ENCODE data around the gene RAPGEF1.

RAPGEF1 gene

DNA sequence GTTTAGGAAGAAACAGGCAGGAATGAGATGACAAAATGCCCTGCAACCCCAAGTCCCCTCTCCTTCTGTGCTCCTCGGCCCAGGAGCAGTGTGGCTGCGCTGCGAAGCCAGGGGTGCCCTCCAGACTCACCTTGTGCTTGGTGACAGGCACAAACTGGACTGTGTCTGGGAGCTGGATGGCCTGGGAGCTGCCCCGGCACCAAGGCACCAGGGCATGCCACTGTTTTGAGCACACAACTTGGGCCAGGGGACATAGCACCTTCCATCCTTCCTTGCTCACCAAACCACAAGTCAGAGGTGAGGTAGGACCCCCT, 143.5 kb downstream of the RAPGEF1 start:
- DNase-seq (ENCODE audit: low read depth, low spot score): no peak
- H3K36me3 ChIP-seq (ENCODE audit: insufficient read depth, insufficient read length, low read length): peaks cover 84% of the 10 kb centered on the region
- H3K9ac ChIP-seq (ENCODE audit: insufficient read length, low read depth): no peak overlapping the region
- H3K4me3 ChIP-seq (ENCODE audit: insufficient read length, low read depth): no peak overlapping the region
- H3K27me3 ChIP-seq (ENCODE audit: insufficient read depth, insufficient read length): no peaks in the 10 kb centered on the region
- no peaks in the 10 kb centered on the region for H3K4me1 ChIP-seq (ENCODE audit: insufficient read depth, insufficient read length)
- TF ChIP-seq YY1 (IDR thresholded peaks at IDR 0.05; ENCODE audit: insufficient read depth, insufficient read length): no peak
- TF ChIP-seq ZNF274 (IDR thresholded peaks at IDR 0.05; ENCODE audit: low read depth, low read length): no peak
- TF ChIP-seq SUZ12 (IDR thresholded peaks at IDR 0.05; ENCODE audit: extremely low read depth, insufficient read depth, insufficient read length): no peak
- no peaks in the 10 kb centered on the region for H3K9me3 ChIP-seq (ENCODE audit: insufficient read depth, low read length)

- DNase-seq (ENCODE audit: low read depth, low spot score): no peak
- TF ChIP-seq YY1 (IDR thresholded peaks at IDR 0.05; ENCODE audit: insufficient read depth, insufficient read length) (no peak), ZNF274 (IDR thresholded peaks at IDR 0.05; ENCODE audit: low read depth, low read length) (no peak), SUZ12 (IDR thresholded peaks at IDR 0.05; ENCODE audit: extremely low read depth, insufficient read depth, insufficient read length) (no peak)
- Histone ChIP-seq H3K4me1 (ENCODE audit: insufficient read depth, insufficient read length) (no peaks in the 10 kb centered on the region), H3K27me3 (ENCODE audit: insufficient read depth, insufficient read length) (no peaks in the 10 kb centered on the region), H3K36me3 (ENCODE audit: insufficient read depth, insufficient read length, low read length) (peaks cover 84% of the 10 kb centered on the region), H3K4me3 (ENCODE audit: insufficient read length, low read depth) (no peak overlapping the region), H3K9ac (ENCODE audit: insufficient read length, low read depth) (no peak overlapping the region), H3K9me3 (ENCODE audit: insufficient read depth, low read length) (no peaks in the 10 kb centered on the region)
Measured at GRCh38 chr9:131595696-131596429, 144.0 kb downstream of the RAPGEF1 start.

DNA sequence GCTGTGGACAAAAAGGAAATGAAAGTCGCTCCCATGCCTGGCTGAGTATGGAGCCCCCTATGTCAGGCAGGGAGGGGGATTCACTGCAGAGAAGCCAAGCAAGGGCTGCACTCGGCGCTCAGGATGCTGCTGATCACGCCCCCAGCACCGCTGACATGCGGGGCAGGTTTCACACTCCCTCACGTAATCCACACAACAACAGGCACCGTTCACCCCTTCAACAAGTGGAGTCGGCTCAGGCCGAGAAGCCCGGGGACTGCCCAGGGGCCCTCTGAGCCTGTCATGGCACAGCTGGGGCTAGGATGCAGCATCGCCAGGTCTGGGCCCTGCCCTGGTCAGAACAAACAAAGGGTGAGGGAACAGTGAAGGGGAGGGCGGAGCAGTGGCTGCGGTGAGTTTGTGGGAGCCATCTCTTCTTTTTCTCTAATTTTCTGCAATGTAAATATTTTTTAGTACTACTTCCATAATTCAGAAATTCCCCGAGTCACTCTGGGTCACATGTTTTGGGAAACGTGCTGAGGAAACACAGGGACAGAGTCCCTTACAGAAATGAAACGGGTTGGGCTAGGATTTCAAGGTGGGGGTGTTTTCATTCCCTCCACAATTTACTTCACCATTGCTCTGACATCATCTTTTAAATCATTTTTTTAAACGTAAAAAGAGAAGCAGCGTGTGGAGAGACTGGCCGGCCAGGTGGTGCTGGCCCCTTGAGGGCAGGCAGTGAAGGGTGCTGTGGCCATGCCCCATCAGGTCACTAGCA, 144.8 kb downstream of the RAPGEF1 start:
- no peak for TF ChIP-seq SUZ12 (IDR thresholded peaks at IDR 0.05; ENCODE audit: extremely low read depth, insufficient read depth, insufficient read length)
- no peak for TF ChIP-seq YY1 (IDR thresholded peaks at IDR 0.05; ENCODE audit: insufficient read depth, insufficient read length)
- no peak for TF ChIP-seq ZNF274 (IDR thresholded peaks at IDR 0.05; ENCODE audit: low read depth, low read length)
- no peak for DNase-seq (ENCODE audit: low read depth, low spot score)
- Histone ChIP-seq H3K4me3 (ENCODE audit: insufficient read length, low read depth) (no peak overlapping the region), H3K9ac (ENCODE audit: insufficient read length, low read depth) (no peak overlapping the region), H3K9me3 (ENCODE audit: insufficient read depth, low read length) (no peaks in the 10 kb centered on the region), H3K36me3 (ENCODE audit: insufficient read depth, insufficient read length, low read length) (peaks cover 87% of the 10 kb centered on the region), H3K4me1 (ENCODE audit: insufficient read depth, insufficient read length) (no peaks in the 10 kb centered on the region), H3K27me3 (ENCODE audit: insufficient read depth, insufficient read length) (no peaks in the 10 kb centered on the region)

GRCh38 chr9:131593936-131594665, 145.8 kb downstream of the RAPGEF1 start:
- Histone ChIP-seq H3K9ac (ENCODE audit: insufficient read length, low read depth) (no peak overlapping the region), H3K4me3 (ENCODE audit: insufficient read length, low read depth) (no peak overlapping the region), H3K9me3 (ENCODE audit: insufficient read depth, low read length) (no peaks in the 10 kb centered on the region), H3K4me1 (ENCODE audit: insufficient read depth, insufficient read length) (no peaks in the 10 kb centered on the region), H3K36me3 (ENCODE audit: insufficient read depth, insufficient read length, low read length) (peaks cover 91% of the 10 kb centered on the region), H3K27me3 (ENCODE audit: insufficient read depth, insufficient read length) (no peaks in the 10 kb centered on the region)
- no peak for DNase-seq (ENCODE audit: low read depth, low spot score)
- TF ChIP-seq SUZ12 (IDR thresholded peaks at IDR 0.05; ENCODE audit: extremely low read depth, insufficient read depth, insufficient read length) (no peak), YY1 (IDR thresholded peaks at IDR 0.05; ENCODE audit: insufficient read depth, insufficient read length) (no peak), ZNF274 (IDR thresholded peaks at IDR 0.05; ENCODE audit: low read depth, low read length) (no peak)

DNA sequence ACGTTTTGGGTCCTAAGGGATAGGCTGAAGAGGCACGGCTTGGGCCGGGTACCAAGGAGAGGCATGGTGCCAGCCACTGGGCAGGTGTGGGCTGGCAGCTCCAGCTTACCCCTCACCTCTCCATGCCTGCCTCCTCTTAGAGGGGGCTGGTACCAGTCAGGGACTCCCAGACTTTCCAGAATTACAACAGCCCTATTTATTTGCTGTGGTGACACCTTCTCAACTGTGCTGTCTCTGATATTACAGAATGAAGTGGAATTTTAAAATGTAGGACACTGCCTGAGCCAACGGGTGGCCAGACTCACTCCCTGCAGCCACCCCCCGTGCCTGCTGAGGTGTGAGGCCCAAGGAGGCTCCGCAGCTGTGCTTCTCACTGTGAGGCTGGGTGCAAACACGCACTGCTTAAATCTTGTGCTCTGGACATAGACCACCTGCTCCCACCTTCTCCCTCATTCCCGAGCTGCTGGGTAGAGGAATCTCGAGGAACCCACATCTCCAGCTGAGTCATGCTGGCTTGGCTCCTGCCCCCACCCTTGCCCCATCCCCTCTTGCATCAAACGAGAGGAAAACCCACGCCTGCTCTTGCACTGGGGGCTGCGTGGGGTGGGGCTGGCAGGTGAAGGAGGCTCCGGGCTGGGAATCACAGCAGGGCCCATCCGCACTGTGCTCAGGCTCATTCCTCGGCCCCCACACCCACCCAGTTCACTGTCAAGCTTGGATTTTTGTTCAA, 146.6 kb downstream of the RAPGEF1 start:
- H3K4me1 ChIP-seq (ENCODE audit: insufficient read depth, insufficient read length): no peaks in the 10 kb centered on the region
- H3K9ac ChIP-seq (ENCODE audit: insufficient read length, low read depth): no peak overlapping the region
- H3K36me3 ChIP-seq (ENCODE audit: insufficient read depth, insufficient read length, low read length): peaks cover 93% of the 10 kb centered on the region
- no peak for DNase-seq (ENCODE audit: low read depth, low spot score)
- H3K9me3 ChIP-seq (ENCODE audit: insufficient read depth, low read length): no peaks in the 10 kb centered on the region
- TF ChIP-seq YY1 (IDR thresholded peaks at IDR 0.05; ENCODE audit: insufficient read depth, insufficient read length): no peak
- TF ChIP-seq ZNF274 (IDR thresholded peaks at IDR 0.05; ENCODE audit: low read depth, low read length): no peak
- no peak for TF ChIP-seq SUZ12 (IDR thresholded peaks at IDR 0.05; ENCODE audit: extremely low read depth, insufficient read depth, insufficient read length)
- H3K27me3 ChIP-seq (ENCODE audit: insufficient read depth, insufficient read length): no peaks in the 10 kb centered on the region
- no peak overlapping the region for H3K4me3 ChIP-seq (ENCODE audit: insufficient read length, low read depth)

- H3K27me3 ChIP-seq (ENCODE audit: insufficient read depth, insufficient read length): no peaks in the 10 kb centered on the region
- H3K9me3 ChIP-seq (ENCODE audit: insufficient read depth, low read length): no peaks in the 10 kb centered on the region
- H3K36me3 ChIP-seq (ENCODE audit: insufficient read depth, insufficient read length, low read length): peaks cover 92% of the 10 kb centered on the region
- TF ChIP-seq YY1 (IDR thresholded peaks at IDR 0.05; ENCODE audit: insufficient read depth, insufficient read length): no peak
- no peak for TF ChIP-seq ZNF274 (IDR thresholded peaks at IDR 0.05; ENCODE audit: low read depth, low read length)
- no peak for TF ChIP-seq SUZ12 (IDR thresholded peaks at IDR 0.05; ENCODE audit: extremely low read depth, insufficient read depth, insufficient read length)
- H3K4me1 ChIP-seq (ENCODE audit: insufficient read depth, insufficient read length): no peaks in the 10 kb centered on the region
- DNase-seq (ENCODE audit: low read depth, low spot score): no peak
- no peak overlapping the region for H3K4me3 ChIP-seq (ENCODE audit: insufficient read length, low read depth)
- H3K9ac ChIP-seq (ENCODE audit: insufficient read length, low read depth): no peak overlapping the region
Measured at GRCh38 chr9:131591845-131592208, 148.0 kb downstream of the RAPGEF1 start.

All from NT2/D1 (cell line).